NB4 (cell line): Measurements from ENCODE around the gene COL4A6.

ENCODE experiments used
- POLR2A ChIP-seq: IDR thresholded peaks from 2 replicates; pipeline ENCODE4 v1.6.1; 2011; ENCODE audit warnings: mild to moderate bottlenecking; ENCODE audit not compliant: insufficient read length; ENCODE audit errors: extremely low read depth
- TF ChIP-seq, protein P1 (sequence below): IDR thresholded peaks from one replicate; pipeline ENCODE4 v1.5.1; 2012; ENCODE audit warnings: low read depth, low read length

DNA sequence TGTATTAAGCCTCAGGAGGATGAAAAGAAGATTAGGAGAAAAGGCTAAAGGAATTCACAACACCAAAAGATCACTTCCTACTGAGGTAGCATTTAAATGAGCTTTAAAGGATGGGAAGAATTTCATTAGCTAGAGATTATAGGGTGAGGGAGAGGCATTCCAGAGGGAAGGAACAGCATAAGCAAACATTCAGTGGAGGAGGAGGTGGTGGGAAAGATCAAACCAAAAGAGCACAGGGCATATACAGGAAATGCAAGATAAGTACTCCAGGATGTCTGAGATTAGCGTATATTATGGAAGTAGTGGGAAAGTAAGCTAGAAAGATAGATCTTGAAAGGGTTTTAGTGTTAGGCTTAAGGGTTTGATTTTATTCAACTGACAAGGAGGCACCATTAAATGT lies 84.8 kb downstream of the COL4A6 start:
- TF ChIP-seq, protein P1, sequence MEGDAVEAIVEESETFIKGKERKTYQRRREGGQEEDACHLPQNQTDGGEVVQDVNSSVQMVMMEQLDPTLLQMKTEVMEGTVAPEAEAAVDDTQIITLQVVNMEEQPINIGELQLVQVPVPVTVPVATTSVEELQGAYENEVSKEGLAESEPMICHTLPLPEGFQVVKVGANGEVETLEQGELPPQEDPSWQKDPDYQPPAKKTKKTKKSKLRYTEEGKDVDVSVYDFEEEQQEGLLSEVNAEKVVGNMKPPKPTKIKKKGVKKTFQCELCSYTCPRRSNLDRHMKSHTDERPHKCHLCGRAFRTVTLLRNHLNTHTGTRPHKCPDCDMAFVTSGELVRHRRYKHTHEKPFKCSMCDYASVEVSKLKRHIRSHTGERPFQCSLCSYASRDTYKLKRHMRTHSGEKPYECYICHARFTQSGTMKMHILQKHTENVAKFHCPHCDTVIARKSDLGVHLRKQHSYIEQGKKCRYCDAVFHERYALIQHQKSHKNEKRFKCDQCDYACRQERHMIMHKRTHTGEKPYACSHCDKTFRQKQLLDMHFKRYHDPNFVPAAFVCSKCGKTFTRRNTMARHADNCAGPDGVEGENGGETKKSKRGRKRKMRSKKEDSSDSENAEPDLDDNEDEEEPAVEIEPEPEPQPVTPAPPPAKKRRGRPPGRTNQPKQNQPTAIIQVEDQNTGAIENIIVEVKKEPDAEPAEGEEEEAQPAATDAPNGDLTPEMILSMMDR = no peak
- TF ChIP-seq POLR2A = no peak
